SKM-1 treated with dmso at 0.1 percent for 144 hours (cell line): ENCODE measurements around the gene PDZRN3.

Source experiments
- DNase-seq: peaks from one replicate; lab custom pipeline; 2025; ENCODE audit not compliant: unreplicated experiment; lab: John Stamatoyannopoulos, UW

Gene PDZRN3

GRCh38 chr3:73353649-73354217 is 271.0 kb downstream of the PDZRN3 start:
- no peak for DNase-seq

DNA sequence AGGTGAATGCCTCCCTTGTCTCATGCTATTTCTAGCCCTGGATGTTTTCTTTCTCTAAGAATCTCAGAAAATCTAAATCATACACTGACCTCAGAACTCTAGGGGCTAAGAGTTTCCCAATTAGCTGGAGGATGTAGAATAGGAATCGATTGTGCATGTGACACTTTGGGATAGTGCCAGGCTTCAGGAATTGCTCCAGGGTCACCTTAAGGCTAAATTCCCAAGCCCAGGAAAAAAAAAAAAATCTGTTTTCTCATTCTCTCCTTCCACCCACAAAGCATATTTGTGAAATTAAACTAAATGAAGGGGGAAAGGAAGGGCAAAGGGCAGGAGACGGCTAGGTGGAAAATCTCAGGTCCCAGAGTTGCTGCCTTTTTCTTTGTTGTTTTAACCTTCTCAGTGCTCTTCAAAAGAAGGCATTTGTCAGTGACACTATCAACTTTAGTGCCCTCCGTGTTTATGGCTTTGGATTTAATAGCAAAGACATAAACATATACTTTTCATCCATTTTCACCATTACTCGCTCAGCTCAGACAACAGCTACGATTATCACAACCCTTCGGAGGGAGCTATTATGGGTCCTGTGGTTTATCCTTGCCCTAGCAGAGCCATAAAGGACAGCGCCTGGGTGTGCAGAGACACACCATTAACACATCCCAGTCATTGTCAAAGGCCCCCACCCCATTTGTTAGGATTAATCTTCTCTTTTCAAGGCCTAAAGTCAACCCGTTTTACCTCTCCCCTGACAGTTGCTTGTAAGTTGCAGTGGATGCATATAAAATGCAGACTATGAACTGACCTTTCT is 271.7 kb downstream of the PDZRN3 start:
- no peak for DNase-seq

DNA sequence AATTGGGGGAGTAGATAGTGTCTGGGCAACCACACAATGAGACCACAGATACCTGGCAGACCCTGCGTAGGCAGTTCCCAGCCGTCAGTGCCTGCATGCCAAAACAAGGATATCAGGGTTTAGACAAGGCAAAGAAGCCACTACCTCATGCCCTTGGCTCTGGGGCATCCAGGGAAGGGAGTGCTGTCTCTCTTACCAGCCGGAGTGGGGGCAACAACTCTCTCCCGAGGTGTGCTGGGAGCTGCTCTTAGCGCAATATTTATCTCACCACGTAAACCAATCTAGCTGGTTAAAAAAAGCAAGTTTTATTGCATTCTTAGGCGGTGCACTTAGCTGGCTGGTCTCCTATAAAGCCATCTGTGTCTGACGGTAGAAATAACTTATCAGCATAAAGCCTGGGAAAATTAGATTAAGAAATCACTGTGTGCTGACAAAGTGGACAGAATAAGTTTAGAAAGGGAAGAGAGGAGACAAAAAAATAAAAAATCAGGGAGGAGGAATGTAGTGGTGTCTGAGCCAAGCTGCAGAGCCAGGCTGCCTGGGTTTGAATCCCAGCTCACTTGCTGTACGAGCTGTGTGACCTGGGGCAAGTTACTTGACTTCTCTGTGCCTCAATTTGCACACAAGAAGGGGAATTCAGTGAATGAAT is 273.2 kb downstream of the PDZRN3 start:
- DNase-seq: no peak

DNA sequence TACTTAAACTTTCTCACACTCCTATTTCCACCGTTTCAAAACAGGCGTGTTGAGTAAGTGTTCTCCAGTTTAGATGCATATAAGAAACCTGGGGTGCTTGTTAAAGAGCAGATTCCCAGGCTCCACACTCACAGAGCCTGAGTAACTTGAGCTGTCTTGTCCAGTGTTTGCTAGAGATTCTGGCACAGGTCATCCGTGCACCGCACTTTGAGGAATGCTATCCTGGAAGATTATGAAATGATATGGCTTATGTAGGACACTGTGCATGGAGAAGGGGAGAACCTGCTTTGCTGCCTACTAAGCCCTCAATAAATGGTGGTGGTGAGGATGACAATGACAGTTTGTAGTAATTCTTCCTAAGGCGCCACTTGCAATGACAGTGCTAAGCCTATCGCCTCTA is 273.7 kb downstream of the PDZRN3 start:
- DNase-seq: no peak

- no peak for DNase-seq
Measured at GRCh38 chr3:73349657-73350056, 275.1 kb downstream of the PDZRN3 start.

- DNase-seq: no peak
Measured at GRCh38 chr3:73342077-73342476, 282.7 kb downstream of the PDZRN3 start.

DNA sequence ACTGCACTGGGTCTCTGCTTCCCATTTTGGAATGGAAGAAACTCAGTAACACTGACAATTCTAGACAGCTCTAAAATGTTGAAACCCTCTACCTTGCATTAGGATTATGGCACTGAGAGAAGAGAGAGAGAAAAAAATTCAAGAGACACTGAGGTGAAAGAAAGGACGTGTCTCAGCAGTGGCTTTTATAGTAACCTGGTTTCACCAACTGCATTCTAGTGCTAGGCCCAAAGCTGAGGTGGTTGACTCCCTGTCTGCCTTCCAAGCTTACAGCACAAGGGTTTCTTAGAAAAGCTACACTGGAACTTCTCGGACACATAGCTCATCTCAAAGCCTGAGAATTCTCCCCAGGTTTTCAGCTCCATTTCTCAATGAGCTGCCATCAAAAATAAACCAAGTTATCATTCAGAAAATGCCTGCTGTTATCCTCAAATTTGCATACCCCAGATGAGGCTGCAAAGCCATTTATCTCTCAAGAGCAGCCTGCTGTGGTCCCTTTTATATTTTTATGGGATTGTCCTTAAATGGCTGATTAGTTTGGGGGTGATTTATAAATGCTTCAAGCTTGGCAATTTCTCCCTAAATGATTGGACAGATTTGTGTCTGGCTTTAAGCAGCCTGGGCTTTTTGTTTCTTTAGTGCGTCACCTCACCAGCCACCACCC is 283.3 kb downstream of the PDZRN3 start:
- DNase-seq: no peak

- DNase-seq: peak; percentile 51
Measured at GRCh38 chr3:73332558-73332957, 292.2 kb downstream of the PDZRN3 start.
